ENCODE measurements around the gene EPHA5. TPM values are rescaled to one million over a fixed set of nuclear protein-coding genes. Genes with fewer than 3 reads are reported as not detected.

EPHA5 gene
- total RNA-seq, 1 experiment from 2014 or later, result not detected

GRCh38 chr4:65420036-65420435, 250.3 kb downstream of the EPHA5 start:
- Histone ChIP-seq H2AFZ (no peak overlapping the region), H3K4me3 (no peak overlapping the region), H3K4me1 (replicated peaks; ENCODE audit: insufficient read depth) (no peaks in the 10 kb centered on the region), H3K4me2 (no peak overlapping the region), H3K9me3 (ENCODE audit: insufficient read depth, low read depth) (no peaks in the 10 kb centered on the region), H3K27me3 (ENCODE audit: insufficient read depth, low read depth) (no peaks in the 10 kb centered on the region), H3K36me3 (ENCODE audit: low read depth) (no peaks in the 10 kb centered on the region), H3K79me2 (ENCODE audit: low read depth) (no peaks in the 10 kb centered on the region), H3K27ac (no peak overlapping the region), H3F3A (ENCODE audit: insufficient read depth, low read depth) (no peaks in the 10 kb centered on the region), H3K9me2 (ENCODE audit: insufficient read depth) (no peaks in the 10 kb centered on the region), H4K20me1 (ENCODE audit: insufficient read depth) (no peaks in the 10 kb centered on the region)
- BruUV-seq (replicated peaks), result no TSS peak
- POLR2A ChIA-PET (ENCODE audit: unreplicated experiment), result no interaction called here
- intact Hi-C loops (cut with micrococcal nuclease; ENCODE audit: unreplicated experiment), result no loop called here
- TF ChIP-seq CTCF (conservative IDR thresholded peaks at IDR 0.05), result no peak
- TF ChIP-seq EZH2 (IDR thresholded peaks at IDR 0.05; ENCODE audit: low read depth), result no peak
- no peak for DNase-seq
- CTCF ChIA-PET, result no interaction called here

- Histone ChIP-seq H3K79me2 (ENCODE audit: low read depth) (no peaks in the 10 kb centered on the region), H3K4me3 (no peak overlapping the region), H2AFZ (no peak overlapping the region), H3K9me2 (ENCODE audit: insufficient read depth) (no peaks in the 10 kb centered on the region), H3K27ac (no peak overlapping the region), H3F3A (ENCODE audit: insufficient read depth, low read depth) (no peaks in the 10 kb centered on the region), H3K4me2 (no peak overlapping the region), H4K20me1 (ENCODE audit: insufficient read depth) (no peaks in the 10 kb centered on the region), H3K9me3 (ENCODE audit: insufficient read depth, low read depth) (no peaks in the 10 kb centered on the region), H3K27me3 (ENCODE audit: insufficient read depth, low read depth) (no peaks in the 10 kb centered on the region), H3K36me3 (ENCODE audit: low read depth) (no peaks in the 10 kb centered on the region), H3K4me1 (replicated peaks; ENCODE audit: insufficient read depth) (no peaks in the 10 kb centered on the region)
- intact Hi-C loops (cut with micrococcal nuclease; ENCODE audit: unreplicated experiment), result no loop called here
- CTCF ChIA-PET, result no interaction called here
- TF ChIP-seq EZH2 (IDR thresholded peaks at IDR 0.05; ENCODE audit: low read depth) (no peak), CTCF (conservative IDR thresholded peaks at IDR 0.05) (no peak)
- POLR2A ChIA-PET (ENCODE audit: unreplicated experiment), result no interaction called here
- DNase-seq, result no peak
- BruUV-seq (replicated peaks), result no TSS peak
These were observed 253.4 kb downstream of the EPHA5 start for GRCh38 chr4:65416891-65417290.

- no peak for TF ChIP-seq CTCF (conservative IDR thresholded peaks at IDR 0.05)
- TF ChIP-seq EZH2 (IDR thresholded peaks at IDR 0.05; ENCODE audit: low read depth), result no peak
- H3K79me2 ChIP-seq (ENCODE audit: low read depth), result no peaks in the 10 kb centered on the region
- H3K27me3 ChIP-seq (ENCODE audit: insufficient read depth, low read depth), result no peaks in the 10 kb centered on the region
- H2AFZ ChIP-seq, result no peak overlapping the region
- H3F3A ChIP-seq (ENCODE audit: insufficient read depth, low read depth), result no peaks in the 10 kb centered on the region
- H3K9me2 ChIP-seq (ENCODE audit: insufficient read depth), result no peaks in the 10 kb centered on the region; the same call in 1 of the 2 replicates
- BruUV-seq (replicated peaks), result no TSS peak
- POLR2A ChIA-PET (ENCODE audit: unreplicated experiment), result no interaction called here
- H3K27ac ChIP-seq, result no peak overlapping the region
- H3K4me3 ChIP-seq, result no peak overlapping the region
- no peaks in the 10 kb centered on the region for H3K36me3 ChIP-seq (ENCODE audit: low read depth)
- no peaks in the 10 kb centered on the region for H3K9me3 ChIP-seq (ENCODE audit: insufficient read depth, low read depth)
- no peaks in the 10 kb centered on the region for H4K20me1 ChIP-seq (ENCODE audit: insufficient read depth)
- no peaks in the 10 kb centered on the region for H3K4me1 ChIP-seq (replicated peaks; ENCODE audit: insufficient read depth)
- no peak overlapping the region for H3K4me2 ChIP-seq
- intact Hi-C loops (cut with micrococcal nuclease; ENCODE audit: unreplicated experiment), result no loop called here
- CTCF ChIA-PET, result no interaction called here
- no peak for DNase-seq
These were observed 262.8 kb downstream of the EPHA5 start for GRCh38 chr4:65407483-65407882.

All from PC-9 (cell line).